Loucy (cell line): ENCODE measurements around the gene ATAD3A.

ENCODE experiments used
- H2AFZ ChIP-seq: fragments of 200-600 bp; sonication (generic); 2 replicates; pipeline ENCODE4 v1.6.0; 2016; ENCODE audit warnings: antibody characterized with exemption, mild to moderate bottlenecking, low read length, moderate library complexity
- H3F3A ChIP-seq: fragments of 200-600 bp; 2 replicates; pipeline ENCODE4 v1.6.0; 2016; ENCODE audit warnings: antibody characterized with exemption, low read depth, mild to moderate bottlenecking
- H3K27me3 ChIP-seq: fragments of 200-600 bp; sonication (generic); 2 replicates; pipeline ENCODE4 v1.6.1; 2014; ENCODE audit warnings: low read length, mild to moderate bottlenecking; ENCODE audit not compliant: insufficient read depth, poor library complexity, severe bottlenecking
- H3K36me3 ChIP-seq: fragments of 200-600 bp; sonication (generic); 2 replicates; pipeline ENCODE4 v1.6.1; 2016; ENCODE audit warnings: low read length; ENCODE audit not compliant: insufficient read depth
- H3K4me1 ChIP-seq: fragments of 200-600 bp; sonication (generic); 2 replicates; pipeline ENCODE4 v1.5.1; 2014; ENCODE audit warnings: low read length, mild to moderate bottlenecking; ENCODE audit not compliant: insufficient read depth, poor library complexity, severe bottlenecking
- H3K4me2 ChIP-seq: fragments of 200-600 bp; sonication (generic); 2 replicates; pipeline ENCODE4 v1.6.0; 2014; ENCODE audit warnings: antibody characterized with exemption, low read length, low read depth, mild to moderate bottlenecking; ENCODE audit not compliant: poor library complexity, severe bottlenecking
- H3K4me3 ChIP-seq: fragments of 200-600 bp; sonication (generic); 2 replicates; pipeline ENCODE4 v1.5.1; 2014; ENCODE audit warnings: low read length, mild to moderate bottlenecking, mixed read lengths; ENCODE audit not compliant: poor library complexity, severe bottlenecking
- H3K79me2 ChIP-seq: fragments of 200-600 bp; sonication (generic); 2 replicates; pipeline ENCODE4 v1.6.1; 2014; ENCODE audit warnings: low read length; ENCODE audit not compliant: insufficient read depth
- H3K9ac ChIP-seq: fragments of 200-600 bp; sonication (generic); 2 replicates; pipeline ENCODE4 v1.6.0; 2014; ENCODE audit warnings: mild to moderate bottlenecking, low read depth, low read length, moderate library complexity; ENCODE audit not compliant: poor library complexity, severe bottlenecking
- H3K9me2 ChIP-seq: fragments of 200-600 bp; sonication (generic); replicated peaks from 2 replicates; pipeline ENCODE4 v1.6.1; 2016; ENCODE audit warnings: low read depth, low read length, mixed read lengths
- H3K9me3 ChIP-seq: fragments of 200-600 bp; sonication (generic); 2 replicates; pipeline ENCODE4 v1.6.1; 2014; ENCODE audit warnings: mild to moderate bottlenecking, antibody characterized with exemption, low read length, low read depth; ENCODE audit not compliant: insufficient read depth
- H4K20me1 ChIP-seq: fragments of 200-600 bp; sonication (generic); 2 replicates; pipeline ENCODE4 v1.6.0; 2014; ENCODE audit warnings: antibody characterized with exemption, low read length, mild to moderate bottlenecking; ENCODE audit not compliant: insufficient read depth, poor library complexity, severe bottlenecking
- CTCF ChIP-seq: fragments of 200-600 bp; sonication (generic); conservative IDR thresholded peaks from 2 replicates; pipeline ENCODE4 v1.5.1; 2014; ENCODE audit warnings: mild to moderate bottlenecking, antibody characterized with exemption, low read length
- EZH2phosphoT487 ChIP-seq: fragments of 200-600 bp; IDR thresholded peaks from 2 replicates; pipeline ENCODE4 v1.6.1; 2018; ENCODE audit warnings: antibody characterized with exemption, mild to moderate bottlenecking, moderate library complexity, borderline replicate concordance

ATAD3A gene

GRCh38 chr1:1548591-1548990 lies 36.6 kb downstream of the ATAD3A start:
- Histone ChIP-seq H3K9me3 (no peaks in the 10 kb centered on the region), H3K4me3 (no peak overlapping the region), H3K9me2 (no peaks in the 10 kb centered on the region), H3K79me2 (no peaks in the 10 kb centered on the region), H2AFZ (no peak overlapping the region), H4K20me1 (no peaks in the 10 kb centered on the region), H3K9ac (no peak overlapping the region), H3K4me2 (no peak overlapping the region), H3K27me3 (no peaks in the 10 kb centered on the region), H3K36me3 (no peaks in the 10 kb centered on the region), H3F3A (no peaks in the 10 kb centered on the region), H3K4me1 (no peaks in the 10 kb centered on the region)
- TF ChIP-seq EZH2phosphoT487 = no peak
- TF ChIP-seq CTCF = no peak

DNA sequence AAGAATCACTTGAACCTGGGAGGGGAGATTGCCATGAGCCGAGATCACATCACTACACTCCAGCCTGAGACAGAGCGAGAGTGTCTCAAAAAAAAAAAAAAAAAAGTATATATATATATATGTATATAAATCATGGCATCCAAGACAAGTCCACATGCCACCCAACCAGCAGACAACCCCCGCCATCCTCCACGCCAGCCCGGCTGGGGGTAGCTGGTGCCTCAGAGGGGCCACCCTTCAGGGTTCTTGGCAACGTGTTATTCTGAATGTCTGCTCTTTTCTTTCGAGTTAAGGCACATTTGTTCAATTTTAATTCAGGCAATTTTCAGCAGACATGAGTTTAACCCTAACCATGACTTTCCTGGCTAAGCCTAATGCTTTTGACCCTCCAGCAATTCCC lies 38.1 kb downstream of the ATAD3A start:
- no peaks in the 10 kb centered on the region for H3K9me2 ChIP-seq
- H3F3A ChIP-seq = no peaks in the 10 kb centered on the region
- no peak overlapping the region for H2AFZ ChIP-seq
- no peaks in the 10 kb centered on the region for H3K27me3 ChIP-seq
- no peaks in the 10 kb centered on the region for H3K79me2 ChIP-seq
- H3K9ac ChIP-seq = no peak overlapping the region
- no peaks in the 10 kb centered on the region for H3K36me3 ChIP-seq
- TF ChIP-seq CTCF (no peak), EZH2phosphoT487 (no peak)
- H4K20me1 ChIP-seq = no peaks in the 10 kb centered on the region
- H3K4me1 ChIP-seq = no peaks in the 10 kb centered on the region
- H3K4me3 ChIP-seq = no peak overlapping the region
- no peaks in the 10 kb centered on the region for H3K9me3 ChIP-seq
- H3K4me2 ChIP-seq = no peak overlapping the region

GRCh38 chr1:1550591-1551432 lies 38.9 kb downstream of the ATAD3A start:
- no peaks in the 10 kb centered on the region for H3K9me3 ChIP-seq
- H3K4me2 ChIP-seq = no peak overlapping the region
- no peaks in the 10 kb centered on the region for H3K9me2 ChIP-seq
- H3K4me1 ChIP-seq = no peaks in the 10 kb centered on the region
- no peak overlapping the region for H2AFZ ChIP-seq
- H3K27me3 ChIP-seq = no peaks in the 10 kb centered on the region
- no peak overlapping the region for H3K4me3 ChIP-seq
- H3K79me2 ChIP-seq = no peaks in the 10 kb centered on the region
- H3K36me3 ChIP-seq = no peaks in the 10 kb centered on the region
- H3K9ac ChIP-seq = no peak overlapping the region
- TF ChIP-seq EZH2phosphoT487 (no peak), CTCF (peak; percentile 54)
- no peaks in the 10 kb centered on the region for H3F3A ChIP-seq
- no peaks in the 10 kb centered on the region for H4K20me1 ChIP-seq
